GM19351 (cell line): ENCODE data around the gene PEA15.

ENCODE experiments used
- ATAC-seq: cut with Tn5 transposase; IDR thresholded peaks from one replicate; pipeline ENCODE4 v1.9.1; 2021; ENCODE audit warnings: mild to moderate bottlenecking, moderate library complexity; ENCODE audit not compliant: unreplicated experiment

PEA15 gene

DNA sequence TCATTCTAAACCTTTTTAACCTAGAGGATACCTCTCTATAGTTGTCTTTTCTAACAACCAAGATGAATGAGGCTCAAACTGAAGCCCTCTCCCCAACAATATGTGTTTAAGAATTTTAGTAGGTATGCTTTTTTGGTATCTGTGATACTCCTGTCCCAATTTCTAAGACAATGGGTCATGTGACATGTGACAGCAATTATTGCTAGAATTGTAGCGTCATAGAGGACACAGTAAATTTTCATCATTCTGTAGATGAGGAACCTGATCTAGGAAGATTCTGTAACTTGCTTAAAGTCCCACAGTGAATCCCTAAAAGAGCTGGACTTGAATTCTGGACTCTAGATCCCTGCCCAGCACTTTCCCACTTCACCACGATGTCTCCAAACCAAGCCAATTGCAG is 26.5 kb upstream of the PEA15 start:
- no peak for ATAC-seq

DNA sequence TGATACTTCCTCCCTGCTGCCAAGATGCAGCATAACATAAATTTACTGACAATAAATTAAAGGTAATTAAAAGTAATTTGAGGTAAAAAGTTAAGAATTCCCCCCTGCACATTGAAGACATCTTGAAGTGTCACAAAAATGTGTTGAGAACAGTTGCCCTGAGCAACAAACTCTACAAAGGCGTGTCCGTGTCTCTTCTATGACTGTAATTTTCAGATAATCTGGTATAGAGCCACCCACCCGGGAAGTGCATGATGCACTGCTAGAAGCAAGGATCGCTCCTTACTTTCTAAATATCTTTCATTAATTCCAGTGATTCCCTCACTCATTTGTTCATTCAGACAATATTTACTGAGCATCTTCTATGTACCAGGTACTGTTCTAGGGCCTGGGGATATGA is 25.8 kb upstream of the PEA15 start:
- ATAC-seq = no peak

DNA sequence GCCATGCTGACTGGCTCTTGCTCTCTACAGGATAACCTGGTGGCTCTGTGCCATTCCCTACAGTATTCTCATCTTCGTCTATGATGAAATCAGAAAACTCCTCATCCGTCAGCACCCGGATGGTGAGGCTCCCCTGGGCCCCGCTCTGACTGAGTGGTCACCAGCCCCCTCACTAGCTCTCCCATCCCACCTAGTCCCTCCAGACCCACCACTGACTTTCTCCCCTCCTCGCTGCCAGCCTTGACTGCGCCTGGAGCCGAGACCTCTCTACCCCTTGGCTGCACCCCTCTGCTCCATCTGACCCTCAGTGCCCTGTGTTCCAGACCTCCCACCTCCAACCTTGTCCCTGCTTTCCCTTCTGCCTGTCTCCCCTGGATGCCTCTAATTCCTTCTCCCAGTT is 18.9 kb upstream of the PEA15 start:
- no peak for ATAC-seq

DNA sequence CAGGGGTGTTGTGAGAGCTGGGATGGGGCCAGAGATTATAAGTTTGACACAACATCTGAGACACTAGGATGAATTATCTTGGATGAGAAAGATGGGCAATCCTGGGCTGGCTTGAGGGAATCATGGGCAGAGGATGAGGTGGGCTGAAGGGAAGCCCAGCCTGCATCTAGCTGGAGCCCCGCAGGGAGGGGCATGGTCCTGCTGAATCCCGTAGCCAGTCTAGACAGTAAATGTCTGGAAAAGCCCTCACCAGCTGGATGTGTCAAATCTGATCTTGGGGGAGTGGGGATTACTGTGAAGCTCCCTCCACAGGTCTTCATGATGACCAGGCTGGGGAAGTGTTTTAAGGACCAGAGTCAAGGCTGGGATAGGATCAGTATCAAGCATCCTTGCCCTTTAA is 18.5 kb upstream of the PEA15 start:
- no peak for ATAC-seq

DNA sequence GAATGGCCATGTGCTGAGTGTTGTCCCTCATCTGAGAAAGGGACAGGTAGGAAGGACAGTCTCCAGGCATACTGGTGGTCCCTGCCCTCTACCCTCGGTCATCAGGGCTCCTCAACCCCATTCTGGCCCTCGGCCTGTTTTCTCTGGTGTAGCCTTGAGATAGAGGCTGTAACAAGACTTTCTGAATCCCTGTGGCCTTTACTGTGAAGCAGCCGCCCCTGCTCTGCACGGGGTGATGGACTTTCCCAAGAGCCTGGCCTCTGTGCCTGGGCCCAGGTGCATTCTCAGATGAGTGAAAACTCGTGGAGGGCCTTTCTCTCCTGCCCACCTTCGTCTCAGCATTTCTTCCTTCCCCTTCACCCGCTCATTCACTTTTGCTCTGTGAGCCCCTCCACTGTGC is 17.8 kb upstream of the PEA15 start:
- no peak for ATAC-seq

DNA sequence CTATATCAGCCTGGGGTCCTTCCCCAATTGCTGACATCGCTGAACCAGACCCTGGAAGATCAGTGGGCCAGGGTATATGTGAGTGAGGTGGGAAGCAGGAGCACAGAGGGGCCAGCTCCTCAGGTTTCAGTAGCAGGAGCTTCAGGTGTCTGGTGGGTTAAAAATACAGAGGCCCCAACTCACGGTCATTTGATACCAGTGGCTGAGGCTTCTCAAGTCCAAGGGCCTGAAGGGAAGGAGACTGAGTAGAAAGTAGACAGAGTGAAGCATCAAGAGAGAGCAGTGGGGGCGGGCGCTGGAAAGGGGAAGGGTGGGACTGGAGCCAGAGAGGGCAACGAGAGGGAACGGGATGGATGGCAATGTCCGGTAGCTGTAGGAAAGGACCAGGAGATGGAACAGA is 16.8 kb upstream of the PEA15 start:
- no peak for ATAC-seq

DNA sequence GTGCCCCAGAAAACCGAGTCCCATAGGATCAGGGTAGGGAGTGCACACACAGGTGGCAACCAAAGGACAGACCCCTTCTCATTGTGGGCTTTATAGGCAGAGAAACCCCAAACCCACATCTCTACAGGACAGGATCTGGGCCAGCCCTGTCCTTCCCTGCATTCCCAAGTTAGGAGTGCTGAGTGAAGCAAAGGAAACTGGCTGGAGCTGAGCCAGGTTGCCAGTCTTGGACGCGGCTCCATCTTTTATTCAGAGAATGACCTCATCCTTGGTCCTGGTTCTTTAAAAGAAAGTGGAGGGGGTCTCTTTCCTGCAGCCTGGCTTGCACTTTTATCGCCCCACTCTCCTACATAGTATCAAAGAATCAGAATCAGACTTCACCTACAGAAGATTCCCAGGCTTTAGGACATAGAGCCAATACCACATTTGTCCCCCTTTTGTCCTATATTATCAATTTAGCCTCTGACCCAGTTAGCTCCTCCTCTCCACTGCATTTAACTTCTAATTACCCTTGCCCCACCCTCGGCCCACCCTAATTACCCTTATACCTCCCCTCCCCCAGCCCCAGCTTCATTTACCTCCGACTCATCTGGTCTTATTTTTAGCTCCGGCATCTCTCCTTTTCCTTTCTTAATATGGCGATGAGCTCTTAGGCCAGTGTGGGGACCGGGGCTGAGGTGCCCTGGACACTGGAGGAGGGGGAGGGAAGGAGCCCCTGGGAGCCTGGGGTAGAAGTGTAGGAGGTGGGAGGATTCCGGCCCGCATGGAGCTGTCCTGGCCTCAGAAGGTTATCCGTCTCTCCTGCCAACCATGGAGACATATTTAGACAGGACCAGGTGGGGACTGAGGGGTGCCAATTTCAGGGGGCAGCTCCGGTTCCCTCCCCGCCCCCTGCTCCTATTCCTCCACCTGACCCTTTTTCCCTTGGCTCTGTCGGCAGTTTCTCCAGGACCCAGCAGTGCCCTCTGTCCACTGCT is 15.2 kb upstream of the PEA15 start, which contains the start of gene CASQ1:
Gene CASQ1 (plus strand): TSS at position 927 of the 977 bp plus-strand sequence. CDS start 177 bp downstream, outside the sequence.
- ATAC-seq = no peak

DNA sequence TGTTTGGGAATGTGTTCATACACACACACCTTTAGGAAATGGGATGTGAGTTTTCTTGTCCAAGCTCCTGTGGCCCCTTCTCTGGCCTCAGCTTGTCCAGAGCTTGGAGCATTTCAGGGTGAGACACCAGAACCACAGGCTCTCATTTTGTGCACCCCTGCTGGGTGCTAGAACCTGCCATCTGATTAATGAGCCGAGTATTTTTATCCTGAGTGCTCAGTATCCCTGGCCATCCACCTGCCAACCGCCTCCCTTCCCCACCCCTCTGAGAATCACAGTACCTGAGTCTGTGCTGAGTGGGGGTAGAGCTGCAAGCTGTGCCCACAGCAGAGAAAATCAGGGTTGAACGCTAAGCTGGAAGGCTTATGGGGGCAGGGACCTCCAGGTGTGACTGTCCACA is 13.4 kb upstream of the PEA15 start:
- no peak for ATAC-seq

DNA sequence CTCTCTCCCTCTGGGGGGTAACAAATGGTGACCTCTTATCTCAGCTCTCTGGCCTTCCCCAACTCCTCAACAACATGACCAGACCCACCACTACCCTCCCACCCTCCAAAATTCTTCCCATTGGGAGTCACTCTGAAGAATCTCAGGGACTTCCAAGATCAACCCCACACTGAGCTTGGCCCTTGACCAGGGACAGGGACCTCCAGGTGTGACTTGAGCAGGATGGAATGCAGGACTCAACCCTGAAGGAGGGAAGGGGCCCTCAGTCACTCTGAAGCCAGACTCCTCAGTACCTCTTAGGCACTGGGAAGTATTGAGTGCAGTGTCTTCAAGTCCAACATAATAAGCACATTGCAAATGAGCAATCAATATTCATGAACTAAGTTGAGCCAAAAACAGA is 12.9 kb upstream of the PEA15 start:
- ATAC-seq = no peak

DNA sequence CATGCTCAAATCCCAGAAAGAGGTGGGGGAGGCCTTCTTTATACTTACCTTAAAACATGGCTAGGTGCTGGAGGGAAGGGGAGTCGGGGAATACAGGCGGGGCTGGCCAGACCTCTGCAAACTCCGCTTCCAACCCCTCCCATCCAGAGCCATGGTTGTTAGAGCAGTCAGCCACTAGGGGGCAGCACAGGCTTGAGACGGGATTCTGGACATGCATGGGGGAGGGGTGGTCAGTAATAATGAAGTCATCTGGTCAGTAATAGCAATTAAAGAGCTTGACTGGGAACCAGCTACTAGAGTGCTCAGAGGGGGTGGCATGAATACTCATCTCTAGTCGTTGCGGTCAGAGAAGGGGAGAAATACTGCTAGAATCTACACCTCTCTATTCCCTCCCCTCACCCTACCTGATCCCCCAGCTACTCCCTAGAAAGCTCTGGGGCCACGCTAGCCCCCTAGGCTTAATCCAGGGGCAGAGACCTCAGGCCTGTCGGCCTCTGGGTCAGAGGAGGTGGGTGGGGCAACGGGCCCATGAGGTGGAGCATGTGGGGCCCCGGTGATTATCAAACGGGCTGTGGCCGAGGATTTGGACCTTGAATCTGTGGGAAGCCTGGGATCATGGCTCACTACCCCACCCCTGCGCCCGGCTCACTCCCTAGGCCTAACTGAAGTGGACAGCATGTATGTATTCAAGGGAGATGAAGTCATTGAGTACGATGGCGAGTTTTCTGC is 11.9 kb upstream of the PEA15 start:
- no peak for ATAC-seq

DNA sequence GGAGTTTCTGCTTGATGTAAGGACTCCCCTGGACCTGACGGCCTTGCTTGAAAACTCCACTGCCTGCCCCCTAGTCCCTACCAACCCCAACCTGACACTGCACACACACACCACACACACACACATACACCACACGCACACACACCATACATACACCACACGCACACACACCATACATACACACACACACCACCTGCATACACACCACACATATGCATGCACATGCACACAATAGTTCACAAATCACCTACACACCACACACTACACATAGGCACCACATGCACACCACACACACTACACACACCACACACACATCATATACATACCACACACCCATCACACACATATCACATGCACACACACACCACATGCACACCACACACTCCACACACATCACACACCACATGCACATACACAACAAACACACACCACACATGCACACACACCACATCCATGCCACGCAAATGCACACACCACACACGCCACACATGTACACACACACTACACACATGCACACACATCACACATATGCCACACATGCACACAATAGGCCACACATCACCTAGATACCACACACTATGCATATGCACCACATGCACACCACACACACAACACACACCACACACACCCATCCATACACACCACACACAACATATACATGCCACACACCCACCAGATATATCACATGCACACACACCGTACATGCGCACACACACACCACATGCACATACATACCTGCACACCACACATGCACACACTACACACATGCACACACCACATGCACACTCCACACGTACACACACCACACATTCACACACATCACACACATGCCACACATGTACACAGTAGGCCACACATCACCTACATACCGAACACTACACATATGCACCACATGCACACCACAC is 11.1 kb upstream of the PEA15 start:
- ATAC-seq = no peak

DNA sequence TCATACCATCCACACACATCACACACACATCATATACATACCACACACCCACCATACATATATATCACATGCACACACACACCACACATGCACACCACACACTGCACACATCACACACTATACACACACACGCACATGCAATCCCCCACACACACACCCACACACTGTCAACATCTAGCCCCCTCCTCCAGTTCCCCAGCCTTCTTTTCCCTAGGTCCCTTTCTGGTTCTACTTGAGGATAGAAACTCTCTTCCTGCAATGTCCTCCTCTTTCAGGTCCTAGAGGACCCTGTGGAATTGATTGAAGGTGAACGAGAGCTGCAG is 10.5 kb upstream of the PEA15 start:
- ATAC-seq = no peak

DNA sequence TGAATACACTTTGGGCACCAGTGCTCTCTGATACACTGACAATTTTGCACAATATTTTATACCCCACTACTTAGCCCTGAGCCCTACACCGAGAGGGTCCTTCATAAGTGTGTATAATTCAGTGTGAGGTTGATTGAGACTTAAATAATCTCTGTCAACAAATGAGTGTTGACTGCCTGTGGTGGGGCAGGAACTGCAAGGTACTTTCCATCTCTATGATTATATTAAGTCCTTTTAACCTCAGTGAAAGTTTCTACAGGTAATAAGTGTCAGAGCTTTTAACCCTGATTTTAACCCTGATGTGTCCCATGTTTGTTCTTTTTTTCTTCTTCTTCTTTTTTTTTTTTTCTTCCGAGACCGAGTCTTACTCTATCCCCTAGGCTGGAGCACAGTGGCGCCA is 9.0 kb upstream of the PEA15 start:
- no peak for ATAC-seq

DNA sequence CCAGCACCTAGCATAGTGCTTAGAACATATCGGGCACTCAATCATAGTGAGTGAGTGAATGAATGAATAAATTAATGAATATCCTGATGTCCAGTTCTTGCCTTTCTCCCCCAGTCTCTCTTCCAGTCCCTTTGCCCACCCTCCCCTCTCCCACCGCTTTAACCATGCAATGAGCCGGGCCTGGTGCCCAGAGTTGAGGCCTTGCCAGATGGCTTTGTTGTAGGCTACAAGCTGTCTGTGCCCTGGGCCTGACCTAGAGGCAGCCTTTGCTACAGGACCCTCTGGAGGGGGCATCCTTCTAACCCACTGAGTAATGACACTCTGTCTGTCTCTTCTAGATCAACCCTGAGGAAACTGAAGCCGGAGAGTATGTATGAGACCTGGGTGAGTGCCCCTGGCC is 8.0 kb upstream of the PEA15 start:
- ATAC-seq = no peak

DNA sequence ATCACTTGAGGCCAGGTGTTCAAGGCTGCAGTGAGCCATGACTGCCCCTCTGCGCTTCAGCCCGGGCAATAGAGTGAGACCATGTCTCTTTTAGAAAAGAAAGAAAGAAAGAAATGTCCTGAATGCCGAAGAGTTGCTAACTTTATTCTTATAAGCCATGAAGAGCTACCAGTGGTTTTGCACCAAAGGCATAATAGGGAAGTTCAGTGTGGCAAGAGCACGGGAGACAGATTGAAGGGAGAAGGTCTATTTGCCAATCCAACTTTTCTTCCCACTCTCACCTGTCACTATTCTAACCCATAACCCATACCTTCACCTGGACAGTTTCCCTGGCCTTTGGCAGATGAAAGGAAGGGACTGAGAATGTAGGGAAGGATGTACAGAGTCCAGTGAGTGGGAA is 4.4 kb upstream of the PEA15 start:
- no peak for ATAC-seq

DNA sequence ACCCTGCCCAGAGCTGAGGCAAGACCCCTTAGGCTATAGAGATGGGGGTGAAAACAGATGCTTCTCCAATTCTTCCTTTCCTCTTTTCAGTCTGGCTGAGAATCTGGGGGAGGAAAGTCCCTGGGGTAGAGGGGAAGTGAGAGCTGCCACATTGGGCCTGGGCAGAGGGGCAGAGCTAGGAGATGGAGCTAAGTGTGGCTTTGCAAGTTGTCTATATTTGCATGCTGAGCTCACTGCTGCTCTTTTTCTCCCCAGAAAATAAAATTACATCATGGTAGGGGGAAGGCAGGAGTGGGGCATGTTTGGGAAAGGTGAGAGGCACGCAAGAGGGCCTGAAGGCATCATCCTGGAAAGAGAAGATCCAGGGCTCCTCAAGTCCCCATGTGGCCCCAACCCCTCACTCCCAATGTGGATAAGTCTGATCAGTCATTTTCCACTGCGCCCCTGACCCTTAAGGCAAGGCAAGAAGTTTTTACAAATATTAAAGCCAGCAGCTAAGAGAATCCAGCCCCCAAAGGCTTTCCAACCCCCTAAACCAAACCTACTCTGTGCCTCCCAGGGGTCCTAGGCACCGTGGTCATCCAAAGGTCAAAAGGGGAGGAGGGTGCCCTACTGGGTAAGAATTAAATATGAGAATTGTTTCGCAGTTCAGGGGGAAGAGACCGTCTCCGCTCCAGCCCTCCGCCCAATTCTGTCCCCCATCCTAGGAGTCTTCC is 500 bp upstream of the PEA15 start:
- peak; percentile 59 for ATAC-seq

DNA sequence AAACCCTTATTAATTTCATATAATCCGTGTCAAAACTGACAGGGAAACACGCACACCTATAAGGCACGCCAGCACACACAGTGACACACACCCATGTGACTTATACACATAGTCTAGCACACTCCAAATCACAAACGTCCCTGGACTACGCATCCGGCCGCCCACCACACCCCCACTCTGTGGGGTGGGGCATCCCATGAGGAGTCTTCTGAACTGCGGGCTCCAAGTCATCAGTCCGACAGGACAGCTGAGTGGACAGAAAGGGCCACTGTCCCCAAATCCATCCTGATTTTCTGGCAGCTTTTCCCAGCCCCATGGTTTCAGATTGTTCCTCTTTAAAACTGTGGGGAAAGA is 829 bp downstream of the PEA15 start:
- ATAC-seq = peak; percentile 50

DNA sequence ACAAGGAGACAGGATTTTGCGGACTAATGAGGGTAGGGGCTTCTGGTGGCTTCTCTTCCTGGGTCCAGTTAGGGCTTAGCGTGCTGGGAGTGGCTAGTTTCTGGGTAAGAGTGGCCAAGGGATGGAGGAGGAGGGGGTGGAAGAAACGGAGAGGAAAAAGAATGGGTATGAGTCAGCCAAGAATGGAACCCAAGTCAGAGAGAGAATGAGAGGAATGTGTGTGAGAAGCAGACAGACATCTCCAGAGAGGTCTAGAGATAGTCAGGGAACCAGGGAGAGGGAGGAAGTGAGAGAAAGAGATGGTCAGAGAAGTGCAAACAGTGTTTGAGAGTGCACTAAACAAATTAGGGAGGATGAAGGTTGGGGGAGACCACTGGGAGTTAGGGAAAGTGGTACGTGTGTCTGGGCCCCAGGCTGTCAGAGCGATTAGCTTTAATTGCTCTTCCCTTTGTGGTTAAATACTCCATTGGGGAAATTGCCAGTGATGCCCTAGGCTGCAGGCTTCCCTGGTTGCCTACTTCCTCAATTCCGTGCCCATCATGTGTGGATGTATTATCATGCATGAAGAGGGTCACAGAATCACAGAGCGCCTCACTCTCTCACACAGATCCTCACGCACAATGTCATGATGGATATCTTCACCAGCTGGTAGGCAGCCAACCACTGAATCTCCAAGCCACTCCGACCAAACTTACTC is 1.4 kb downstream of the PEA15 start:
- no peak for ATAC-seq

DNA sequence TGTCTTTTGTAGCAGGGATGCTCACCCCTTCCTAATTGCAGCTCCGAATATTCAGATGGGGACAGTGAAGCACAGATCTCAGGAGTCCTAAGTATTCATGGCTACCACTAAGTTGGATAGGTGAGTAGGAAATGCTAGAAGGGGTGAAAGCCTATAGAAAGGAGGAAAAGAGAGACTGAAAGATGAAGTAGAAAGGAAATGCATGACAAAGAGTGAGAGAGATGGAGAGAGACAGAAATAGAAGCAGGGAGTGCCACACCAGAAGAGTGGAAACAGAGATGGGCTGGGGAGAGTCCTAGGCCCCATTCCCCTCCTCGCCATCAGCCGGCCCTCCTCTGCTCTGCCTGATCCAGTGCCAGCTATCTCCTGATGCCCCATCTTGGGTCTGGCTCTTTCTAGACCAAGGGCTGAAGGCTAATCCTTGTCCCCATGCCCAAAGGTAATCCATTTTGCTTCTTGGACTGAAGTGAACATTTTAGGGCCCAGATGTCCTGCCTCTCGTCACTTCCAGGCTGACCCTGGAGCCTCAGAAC is 2.0 kb downstream of the PEA15 start:
- ATAC-seq = no peak
